IPS-18c (cell line): ENCODE results near the gene STK32B.
"Not testable (repeated sequence)": the region's sequence is repeated elsewhere in the genome, so short reads cannot be mapped to it uniquely, and the experiment has no call there.

ENCODE experiments used
- H3K4me3 ChIP-seq: 2 replicates; pipeline ENCODE4 v1.7.0; 2013; ENCODE audit warnings: low read depth, mild to moderate bottlenecking, low read length, moderate library complexity; ENCODE audit not compliant: insufficient read depth
- H3K9me3 ChIP-seq: one replicate; pipeline ENCODE4 v1.6.1; 2013; ENCODE audit warnings: mild to moderate bottlenecking, low read length, moderate library complexity; ENCODE audit not compliant: control insufficient read depth, insufficient read depth

The STK32B gene

DNA sequence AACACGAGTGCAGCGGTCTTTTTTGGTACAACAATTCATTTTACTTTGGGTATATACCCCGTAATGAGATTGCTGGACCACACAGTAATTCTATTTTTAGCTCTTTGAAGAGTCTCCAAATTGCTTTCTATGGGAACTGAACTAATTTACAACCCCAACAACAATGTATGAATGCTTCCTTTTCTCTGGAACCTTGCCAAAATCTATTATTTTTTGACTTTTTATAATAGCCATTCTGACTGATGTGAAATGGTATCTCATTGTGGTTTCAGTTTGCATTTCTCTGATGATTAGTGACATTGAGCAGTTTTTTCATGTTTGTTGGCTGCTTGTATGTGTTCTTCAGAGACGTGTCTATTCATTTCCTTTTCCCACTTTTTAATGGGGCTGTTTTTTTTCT is 240.8 kb downstream of the STK32B start:
- Histone ChIP-seq H3K9me3 (no peaks in the 10 kb centered on the region), H3K4me3 (no peak overlapping the region)

DNA sequence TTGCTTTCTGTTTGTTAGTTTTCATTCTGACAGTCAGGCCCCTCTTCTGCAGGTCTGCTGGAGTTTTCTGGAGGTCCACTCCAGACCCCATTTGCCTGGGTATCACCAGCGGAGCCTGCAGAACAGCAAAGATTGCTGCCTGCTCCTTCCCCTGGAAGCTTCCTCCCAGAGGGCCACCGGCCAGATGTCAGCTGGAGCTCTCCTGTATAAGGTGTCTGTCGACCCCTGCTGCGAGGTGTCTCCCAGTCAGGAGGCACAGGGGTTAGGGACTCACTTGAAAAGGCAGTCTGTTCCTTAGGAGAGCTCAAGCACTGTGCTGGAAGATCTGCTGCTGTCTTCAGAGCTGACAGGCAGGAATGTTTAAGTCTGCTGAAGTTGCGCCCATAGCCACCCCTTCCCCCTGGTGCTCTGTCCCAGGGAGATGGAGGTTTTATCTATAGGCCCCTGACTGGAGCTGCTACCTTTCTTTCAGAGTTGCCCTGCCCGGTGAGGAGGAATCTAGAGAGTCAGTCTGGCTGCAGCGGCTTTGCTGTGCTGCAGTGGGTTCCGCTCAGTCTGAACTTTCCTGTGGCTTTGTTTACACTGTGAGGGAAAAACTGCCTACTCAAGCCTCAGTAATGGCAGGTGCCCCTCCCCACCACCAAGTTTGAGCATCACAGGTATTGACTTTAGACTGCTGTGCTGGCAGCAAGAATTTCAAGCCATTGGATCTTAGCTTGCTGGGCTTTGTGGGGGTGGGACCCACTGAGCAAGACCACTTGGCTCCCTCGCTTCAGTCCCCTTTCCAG is 246.9 kb downstream of the STK32B start:
- not testable (repeated sequence) for H3K9me3 ChIP-seq, H3K4me3 ChIP-seq

DNA sequence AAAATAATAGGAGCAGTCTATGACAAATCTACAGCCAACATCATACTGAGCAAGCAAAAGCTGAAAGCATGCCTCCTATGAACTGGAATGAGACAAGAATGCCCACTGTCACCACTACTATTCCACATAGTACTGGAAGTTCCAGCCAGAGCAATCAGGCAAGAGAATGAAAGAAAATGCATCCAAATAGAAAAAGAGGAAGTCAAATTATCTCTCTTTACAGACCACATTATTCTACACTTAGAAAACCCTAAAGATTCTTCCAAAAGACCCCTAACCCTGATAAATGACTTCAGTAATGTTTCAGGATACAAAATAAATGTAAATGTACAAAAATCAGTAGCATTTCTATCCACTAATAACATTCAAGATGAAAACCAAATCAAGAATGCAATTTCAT is 249.0 kb downstream of the STK32B start:
- H3K9me3 ChIP-seq = no peaks in the 10 kb centered on the region

DNA sequence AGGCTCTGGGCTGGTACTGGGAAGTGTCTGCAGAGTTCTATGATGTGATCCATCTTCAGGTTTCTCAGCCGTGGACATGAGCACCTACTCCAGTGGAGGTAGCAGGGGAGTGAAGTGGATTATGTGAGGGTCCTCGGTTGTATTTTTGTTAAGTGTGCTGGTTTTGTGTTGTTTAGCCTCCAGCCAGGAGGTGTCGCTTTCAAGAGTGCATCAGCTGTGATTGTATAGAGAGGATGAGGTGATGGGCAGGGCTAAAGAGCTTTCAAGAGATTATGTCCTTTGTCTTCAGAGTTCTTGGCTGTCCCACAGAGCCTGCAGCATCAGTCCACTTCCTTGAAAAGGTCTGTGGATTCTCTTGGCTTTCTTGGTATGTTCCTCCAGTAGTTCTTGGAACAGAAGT is 256.6 kb downstream of the STK32B start:
- Histone ChIP-seq H3K4me3 (no peak overlapping the region), H3K9me3 (no peaks in the 10 kb centered on the region)

More for the DNA sequence above, 249.0 kb downstream of the STK32B start:
- H3K4me3 ChIP-seq = no peak overlapping the region

DNA sequence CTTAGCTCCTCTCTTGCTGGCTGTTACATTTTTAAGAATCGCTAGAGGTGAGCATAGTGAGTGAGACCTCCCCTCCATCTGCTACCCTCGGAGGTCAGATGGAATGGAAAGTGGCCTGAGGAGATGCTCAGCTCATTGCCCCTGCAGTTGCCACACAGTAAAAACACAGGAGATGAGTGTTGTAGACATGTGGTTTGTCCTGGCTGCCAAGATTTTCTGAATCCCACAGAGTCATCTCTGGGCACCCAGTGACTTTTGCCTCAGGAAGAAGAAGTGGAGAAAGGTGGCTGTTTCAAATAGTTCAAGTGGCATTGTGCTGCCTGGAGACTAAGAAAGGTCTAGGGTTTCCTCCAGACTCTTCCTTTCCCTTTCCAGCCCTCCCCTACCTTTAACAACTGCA is 271.0 kb downstream of the STK32B start:
- Histone ChIP-seq H3K9me3 (peaks cover 4% of the 10 kb centered on the region), H3K4me3 (no peak overlapping the region)

DNA sequence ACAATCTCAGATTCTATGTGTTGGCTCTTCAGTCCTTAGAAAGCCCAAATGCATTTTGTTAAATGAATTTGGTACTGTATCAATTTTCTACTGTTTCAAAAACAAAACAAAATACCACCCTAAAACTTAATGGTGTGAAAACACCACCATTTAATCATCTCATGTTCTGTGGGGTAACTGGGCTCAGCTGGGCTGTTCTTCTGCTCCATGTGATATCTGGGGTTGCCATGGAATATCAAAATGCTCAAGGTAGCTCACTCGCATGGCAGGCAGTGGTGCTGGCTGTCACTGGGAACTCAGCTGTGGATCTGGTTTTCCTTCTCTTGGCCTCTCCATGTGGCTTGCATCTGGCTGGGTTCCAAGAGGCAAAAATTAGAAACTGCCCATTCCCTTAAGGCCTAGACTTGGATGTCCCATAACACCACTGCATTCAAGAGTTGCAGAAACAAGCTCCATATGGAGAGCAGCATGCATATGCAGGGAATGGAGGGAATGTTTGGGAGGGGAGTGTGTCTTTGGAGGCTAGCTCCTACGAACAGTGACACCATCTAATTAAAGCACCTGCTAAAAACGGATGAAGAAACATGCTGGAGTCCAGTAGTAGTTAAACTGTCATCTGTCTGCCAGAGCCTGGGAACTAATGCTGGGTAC is 279.2 kb downstream of the STK32B start:
- no peaks in the 10 kb centered on the region for H3K9me3 ChIP-seq
- H3K4me3 ChIP-seq = no peak overlapping the region

DNA sequence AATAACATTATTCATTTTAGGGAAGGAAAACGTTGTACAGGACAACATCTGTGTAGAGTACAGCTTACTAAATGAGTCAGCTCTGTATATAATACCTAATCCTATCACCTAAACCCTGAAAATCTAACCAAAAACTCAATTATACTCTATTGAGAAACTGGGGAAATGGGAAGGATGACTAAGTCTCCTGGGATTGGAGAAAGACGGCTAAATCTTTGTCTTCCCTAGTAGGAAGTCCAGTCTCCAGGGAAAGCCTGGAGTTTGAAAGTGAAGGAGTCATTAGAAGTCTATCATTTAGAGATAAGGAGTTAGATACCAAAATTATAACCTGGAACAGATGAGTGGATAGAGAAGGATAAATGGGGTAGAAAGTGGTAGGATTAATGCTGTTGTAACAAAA is 286.5 kb downstream of the STK32B start:
- no peak overlapping the region for H3K4me3 ChIP-seq
- H3K9me3 ChIP-seq = no peaks in the 10 kb centered on the region

DNA sequence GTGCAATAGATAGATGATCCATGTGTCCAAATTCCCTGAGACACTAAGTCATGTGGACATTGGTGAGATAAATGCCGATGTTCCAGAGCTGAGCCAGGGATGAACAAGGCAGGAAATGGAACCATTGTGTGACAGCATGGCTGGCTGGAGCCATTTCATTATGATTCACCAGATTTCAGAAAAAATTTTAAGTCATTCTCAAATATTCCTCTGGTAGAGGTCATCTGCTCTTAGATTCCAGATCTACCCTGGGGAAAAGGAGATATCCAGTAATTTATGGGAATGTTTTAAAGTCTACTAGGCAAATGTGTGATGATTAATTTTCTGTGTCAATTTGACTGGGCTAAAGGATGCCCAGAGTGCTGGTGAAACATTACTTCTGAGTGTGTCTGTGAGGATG is 287.3 kb downstream of the STK32B start:
- Histone ChIP-seq H3K4me3 (no peak overlapping the region), H3K9me3 (no peaks in the 10 kb centered on the region)

DNA sequence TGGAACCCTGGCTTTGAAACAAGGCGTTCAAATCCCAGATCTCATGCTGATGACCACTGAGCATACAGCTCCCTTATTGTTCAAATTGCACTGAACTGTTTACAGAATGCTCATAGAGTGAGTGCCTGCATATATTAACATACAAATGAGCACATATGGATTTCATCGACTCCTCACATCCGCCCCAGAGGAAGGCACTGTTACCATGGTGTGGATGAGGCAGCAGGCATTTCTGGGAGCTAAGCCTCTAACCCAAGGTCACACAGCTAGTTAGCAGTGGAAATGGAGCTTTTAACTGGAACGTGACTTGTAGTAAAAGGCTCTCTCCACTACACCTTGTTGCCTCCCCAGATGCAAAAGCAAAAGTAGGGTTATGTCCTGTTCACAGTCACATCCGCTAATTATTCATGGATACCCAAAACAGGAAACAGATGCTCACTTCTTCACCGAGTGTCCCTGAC is 289.7 kb downstream of the STK32B start:
- Histone ChIP-seq H3K9me3 (no peaks in the 10 kb centered on the region), H3K4me3 (no peak overlapping the region)

DNA sequence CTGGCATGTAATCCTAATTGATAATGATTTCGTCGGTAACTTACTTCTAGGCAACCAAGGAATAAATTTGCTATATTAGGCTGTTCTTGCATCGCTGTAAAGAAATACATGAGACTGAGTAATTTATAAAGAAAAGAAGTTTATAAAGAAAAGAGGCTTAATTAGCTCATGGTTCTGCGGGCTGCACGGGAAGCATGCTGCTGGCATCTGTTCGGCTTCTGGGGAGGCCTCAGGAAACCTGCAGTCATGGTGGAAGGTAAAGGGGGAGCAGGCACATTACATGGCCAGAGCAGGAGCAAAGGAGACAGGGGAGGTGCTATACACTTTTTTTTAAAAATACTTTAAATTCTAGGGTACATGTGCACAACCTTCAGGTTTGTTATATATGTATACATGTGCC is 290.2 kb downstream of the STK32B start:
- Histone ChIP-seq H3K4me3 (no peak overlapping the region), H3K9me3 (no peaks in the 10 kb centered on the region)

DNA sequence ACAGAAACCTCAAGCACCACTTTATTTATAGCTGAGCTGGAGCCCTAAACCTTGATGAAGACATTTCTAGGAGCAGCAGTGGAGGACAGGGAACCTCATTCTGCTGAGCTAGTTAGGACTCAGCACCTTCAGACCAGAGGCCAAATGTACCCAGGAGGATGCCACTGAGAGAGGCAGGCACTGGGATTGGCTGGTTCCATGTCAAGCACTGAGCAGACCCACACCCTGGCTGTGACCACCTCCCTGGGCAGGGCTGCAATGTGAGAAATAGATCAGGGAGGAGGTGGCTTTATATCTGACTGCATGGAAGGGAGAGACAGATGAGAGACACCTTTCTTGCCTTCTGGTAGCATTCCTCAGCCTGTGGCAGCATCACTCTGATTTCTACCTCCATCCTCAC is 304.6 kb downstream of the STK32B start:
- no peak overlapping the region for H3K4me3 ChIP-seq

DNA sequence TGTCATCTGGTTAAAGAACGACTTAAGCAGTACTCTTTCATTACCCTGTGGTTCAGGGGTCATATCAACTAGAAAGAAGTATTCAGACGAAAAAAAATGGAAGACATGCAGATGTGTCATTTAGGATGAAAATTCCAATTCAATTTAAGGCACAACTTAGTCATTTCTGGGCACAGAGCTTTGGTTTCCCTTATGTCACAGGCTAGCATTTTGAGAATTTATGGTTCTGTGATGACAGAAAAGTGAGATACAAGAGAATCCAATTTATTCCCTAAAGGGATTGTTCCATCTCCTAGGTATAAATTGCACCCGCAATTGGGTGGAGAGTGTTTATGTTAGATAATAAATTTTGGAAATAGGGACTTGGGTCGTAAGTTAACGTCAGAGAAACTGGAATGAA is 306.6 kb downstream of the STK32B start:
- Histone ChIP-seq H3K9me3 (no peaks in the 10 kb centered on the region), H3K4me3 (no peak overlapping the region)

More for the DNA sequence above, 304.6 kb downstream of the STK32B start:
- no peaks in the 10 kb centered on the region for H3K9me3 ChIP-seq

DNA sequence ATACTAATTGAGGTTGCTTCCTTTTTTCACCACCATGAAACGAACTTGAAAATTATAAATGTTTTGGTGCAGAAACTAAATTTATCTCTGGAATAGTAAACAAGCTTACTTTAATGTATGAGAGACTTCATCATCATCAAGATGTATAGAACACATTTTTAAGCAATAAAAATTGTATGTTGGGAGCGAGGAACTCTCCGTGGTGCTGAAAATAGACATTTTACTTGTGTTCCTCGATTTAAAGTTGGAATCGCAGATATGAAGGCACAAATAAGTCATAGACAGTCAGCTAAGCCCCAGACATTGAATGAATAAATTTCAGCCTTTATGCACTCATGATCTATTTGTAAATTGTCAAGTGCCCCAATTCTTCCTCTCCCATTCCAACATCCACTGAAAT is 310.7 kb downstream of the STK32B start:
- Histone ChIP-seq H3K4me3 (no peak overlapping the region), H3K9me3 (no peaks in the 10 kb centered on the region)

DNA sequence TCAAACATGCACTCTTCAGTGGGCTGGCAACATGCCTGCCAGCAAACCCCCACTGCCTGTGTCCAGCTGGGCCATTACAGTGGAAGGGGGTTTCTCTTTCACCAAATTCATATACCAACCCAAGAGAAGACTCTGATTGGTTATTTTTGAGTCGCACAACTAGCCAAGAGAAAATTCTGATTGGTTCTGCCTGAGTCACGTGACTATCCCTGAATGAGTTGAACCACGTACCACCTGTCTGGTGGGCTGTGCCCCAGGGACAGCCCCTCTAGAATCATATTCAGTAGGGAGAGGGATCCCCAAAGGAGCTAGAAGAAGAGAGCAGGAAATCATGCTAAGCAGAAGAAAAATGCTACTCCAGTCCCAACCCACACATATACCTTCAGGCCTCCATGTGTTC is 313.1 kb downstream of the STK32B start:
- no peak overlapping the region for H3K4me3 ChIP-seq
- no peaks in the 10 kb centered on the region for H3K9me3 ChIP-seq

DNA sequence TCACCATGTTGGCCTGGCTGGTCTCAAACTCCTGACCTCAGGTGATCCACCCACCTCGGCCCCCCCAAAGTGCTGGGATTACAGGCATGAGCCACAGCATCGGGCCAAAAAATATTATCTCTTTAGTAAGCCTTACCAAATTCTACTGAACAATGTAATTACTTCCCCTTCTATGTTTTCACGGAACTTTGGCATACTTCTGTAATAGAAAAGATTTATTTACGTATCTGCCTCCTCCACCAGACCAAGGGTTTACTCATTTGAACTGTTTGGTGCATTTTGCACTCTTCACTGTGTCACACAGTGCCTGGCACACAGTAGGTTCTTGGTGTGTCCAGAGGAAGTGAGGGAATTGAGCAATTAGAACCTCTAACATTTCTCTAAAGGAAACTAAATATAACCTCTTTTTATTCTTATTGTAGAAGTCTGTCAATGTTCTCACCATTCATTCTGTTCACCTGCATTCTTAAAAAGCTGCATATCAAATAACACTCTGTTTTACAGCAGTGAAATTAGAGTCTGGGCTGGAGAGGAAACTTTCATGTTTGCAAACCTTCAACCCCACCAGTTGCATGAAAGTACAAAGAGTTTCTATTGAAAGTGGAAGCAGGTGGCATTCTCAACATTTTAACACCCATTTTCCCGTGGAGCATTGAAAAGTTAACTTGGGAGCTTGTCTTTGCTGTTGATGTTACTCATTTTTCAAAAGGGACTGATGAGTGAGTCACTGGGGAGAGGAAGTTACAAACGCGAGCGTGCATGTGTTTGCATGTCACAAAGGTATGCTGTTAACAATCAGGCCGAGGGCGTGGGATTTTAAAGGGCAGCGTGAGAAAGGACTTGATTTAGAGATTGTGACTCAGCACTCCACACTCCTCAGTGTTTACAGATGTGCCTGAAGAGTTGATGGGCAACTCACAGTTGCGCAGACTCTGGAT is 314.1 kb downstream of the STK32B start:
- H3K4me3 ChIP-seq = no peak overlapping the region
- H3K9me3 ChIP-seq = no peaks in the 10 kb centered on the region

DNA sequence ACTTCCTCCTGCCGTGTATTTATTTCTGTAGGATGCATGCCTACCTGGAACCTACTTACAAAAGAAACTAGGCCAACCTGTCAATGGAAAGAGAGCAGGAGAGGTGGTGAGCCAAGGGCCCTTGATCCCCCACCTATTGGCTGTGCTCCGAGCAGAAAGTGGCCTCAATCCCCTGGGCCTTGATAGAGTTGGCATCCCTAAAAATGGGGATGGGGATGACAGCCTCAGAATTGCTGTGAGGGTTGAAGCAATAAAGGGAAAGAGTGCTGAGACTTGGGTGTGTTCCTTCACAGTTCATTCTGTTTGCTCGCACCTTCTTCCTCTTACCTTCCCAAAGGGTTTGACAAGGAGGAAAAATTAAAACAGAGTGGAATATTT is 314.7 kb downstream of the STK32B start:
- Histone ChIP-seq H3K4me3 (no peak overlapping the region), H3K9me3 (no peaks in the 10 kb centered on the region)

DNA sequence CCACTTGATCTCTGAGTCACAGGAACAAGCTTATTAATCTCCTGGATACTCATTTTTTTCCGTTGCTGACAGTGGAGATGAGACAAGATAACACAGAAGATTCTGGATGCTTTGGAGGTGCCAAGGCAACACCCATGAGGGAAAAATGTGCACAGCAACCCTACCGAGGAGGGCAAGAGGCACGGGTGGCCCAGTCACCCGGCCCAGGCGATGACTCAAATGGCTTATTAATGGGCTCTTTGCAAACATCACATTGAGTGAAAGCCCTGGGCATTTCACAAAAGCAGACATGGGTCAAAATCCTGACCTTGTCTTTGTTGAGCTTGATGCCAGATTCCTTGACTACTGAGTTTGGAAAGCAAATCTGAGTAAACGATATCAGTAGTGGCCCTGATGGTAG is 315.1 kb downstream of the STK32B start:
- Histone ChIP-seq H3K4me3 (no peak overlapping the region), H3K9me3 (no peaks in the 10 kb centered on the region)

DNA sequence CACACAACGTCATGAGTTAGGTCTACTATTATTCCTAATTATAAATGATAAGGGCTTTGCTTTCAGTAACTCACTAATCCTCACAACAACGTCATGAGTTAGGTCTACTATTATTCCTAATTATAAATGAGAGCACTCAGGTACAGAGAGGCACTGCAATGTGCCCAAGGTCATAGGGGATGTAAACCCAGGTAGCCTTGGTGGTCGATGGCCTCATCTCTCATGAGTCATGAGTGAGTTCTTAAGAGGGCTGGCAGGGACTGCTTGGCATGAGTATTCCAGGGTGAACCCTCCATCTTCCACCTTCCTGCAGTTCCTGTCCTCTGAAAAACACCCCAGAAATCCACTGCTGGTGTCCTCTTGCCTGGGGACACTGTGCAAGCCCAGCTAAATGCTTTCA is 317.1 kb downstream of the STK32B start:
- Histone ChIP-seq H3K9me3 (no peaks in the 10 kb centered on the region), H3K4me3 (no peak overlapping the region)
